Colonic mucosa (tissue), 4 donors: Measurements from ENCODE around the gene ARID3B. TPM values are rescaled to one million over a fixed set of nuclear protein-coding genes. Genes with fewer than 3 reads are reported as not detected.
A peak's percentile ranks its signal among the peaks of the same experiment; 100 is the strongest.

Source experiments
- DNase-seq: peaks from one replicate; pipeline ENCODE4 v3.0.0-alpha.2; 2020
- H3K27ac ChIP-seq: fragments of 200-600 bp; one replicate; pipeline ENCODE4 v1.8.0; 2021
- H3K27me3 ChIP-seq: fragments of 200-600 bp; one replicate; pipeline ENCODE4 v1.8.0; 2021
- H3K36me3 ChIP-seq: fragments of 200-600 bp; one replicate; pipeline ENCODE4 v1.8.0; 2021
- H3K4me1 ChIP-seq: fragments of 200-600 bp; one replicate; pipeline ENCODE4 v1.8.0; 2021; ENCODE audit warnings: mild to moderate bottlenecking
- H3K4me3 ChIP-seq: fragments of 200-600 bp; one replicate; pipeline ENCODE4 v1.8.0; 2021
- H3K9ac ChIP-seq, 2 donors: one replicate each; pipeline ENCODE4 v1.7.0; 2013; ENCODE audit warnings: control low read depth in 2 of 2, low read depth in 2 of 2, low read length in 2 of 2
- H3K9me3 ChIP-seq: fragments of 200-600 bp; one replicate; pipeline ENCODE4 v1.8.0; 2021
- CTCF ChIP-seq: fragments of 200-600 bp; IDR thresholded peaks from one replicate; pipeline ENCODE4 v1.8.0; 2022; ENCODE audit warnings: antibody characterized with exemption, mild to moderate bottlenecking
- intact Hi-C: fragments of 100-400 bp; cut with DNase I; formaldehyde crosslinking; loops from one replicate; pipeline ENCODE4 v1.14.1; 2022
- total RNA-seq, 2 donors: library from RNA; stranded (reverse); fragmentation: NEBNext Ultra II Directional in 1 of 2; extraction: Animal tissue kit (Norgen Biotek cat#: 25700) in 1 of 2; gene quantifications; one replicate each; pipeline ENCODE4 v1.2.1, GENCODE V29; 2021
- donor health status: healthy.
- donor health status: DM: no; HTN: no; CAD: no.
- donor health status: DM: no; HTN: no; CAD: no.

The ARID3B gene, protein sequence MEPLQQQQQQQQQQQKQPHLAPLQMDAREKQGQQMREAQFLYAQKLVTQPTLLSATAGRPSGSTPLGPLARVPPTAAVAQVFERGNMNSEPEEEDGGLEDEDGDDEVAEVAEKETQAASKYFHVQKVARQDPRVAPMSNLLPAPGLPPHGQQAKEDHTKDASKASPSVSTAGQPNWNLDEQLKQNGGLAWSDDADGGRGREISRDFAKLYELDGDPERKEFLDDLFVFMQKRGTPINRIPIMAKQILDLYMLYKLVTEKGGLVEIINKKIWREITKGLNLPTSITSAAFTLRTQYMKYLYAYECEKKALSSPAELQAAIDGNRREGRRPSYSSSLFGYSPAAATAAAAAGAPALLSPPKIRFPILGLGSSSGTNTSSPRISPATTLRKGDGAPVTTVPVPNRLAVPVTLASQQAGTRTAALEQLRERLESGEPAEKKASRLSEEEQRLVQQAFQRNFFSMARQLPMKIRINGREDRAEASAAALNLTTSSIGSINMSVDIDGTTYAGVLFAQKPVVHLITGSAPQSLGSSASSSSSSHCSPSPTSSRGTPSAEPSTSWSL
- 1 to 10 TPM; 8.8 to 9.5 TPM for total RNA-seq

GRCh38 chr15:74540761-74541493 lies at the start of gene ARID3B:
ARID3B (plus strand) TSS chr15:74541220; CDS start chr15:74543937, 2,717 bp downstream.
- Histone ChIP-seq H3K36me3 (no peaks in the 10 kb centered on the region), H3K4me1 (peaks cover 16% of the 10 kb centered on the region), H3K27me3 (no peaks in the 10 kb centered on the region), H3K9ac (peak within 1 kb of the TSS; percentile 82 to 86), H3K27ac (peak within 1 kb of the TSS; percentile 75), H3K9me3 (no peaks in the 10 kb centered on the region), H3K4me3 (peak within 1 kb of the TSS; percentile 94)
- no peak for TF ChIP-seq CTCF
- peak; percentile 98 for DNase-seq
- intact Hi-C loops: loop anchor here (5.0 to 10.0 kb wide), 2 partner anchors 76 kb away; partner anchors contain the start of genes CLK3 and UBL7

- Histone ChIP-seq H3K9me3 (no peaks in the 10 kb centered on the region), H3K27ac (no peak overlapping the region), H3K36me3 (no peaks in the 10 kb centered on the region), H3K9ac (no peak overlapping the region), H3K27me3 (no peaks in the 10 kb centered on the region), H3K4me1 (no peaks in the 10 kb centered on the region), H3K4me3 (no peak overlapping the region)
- no peak for TF ChIP-seq CTCF
- DNase-seq: no peak
- intact Hi-C loops: no loop called here
Observed at GRCh38 chr15:74496648-74497047, 44.4 kb upstream of the ARID3B start.

GRCh38 chr15:74497584-74497983 lies 43.4 kb upstream of the ARID3B start:
- no peaks in the 10 kb centered on the region for H3K36me3 ChIP-seq
- intact Hi-C loops: no loop called here
- no peaks in the 10 kb centered on the region for H3K4me1 ChIP-seq
- no peaks in the 10 kb centered on the region for H3K27me3 ChIP-seq
- no peak overlapping the region for H3K9ac ChIP-seq
- DNase-seq: peak; percentile 21
- no peak overlapping the region for H3K4me3 ChIP-seq
- H3K9me3 ChIP-seq: no peaks in the 10 kb centered on the region
- TF ChIP-seq CTCF: no peak
- no peak overlapping the region for H3K27ac ChIP-seq

GRCh38 chr15:74499366-74499765 lies 41.7 kb upstream of the ARID3B start:
- intact Hi-C loops: no loop called here
- Histone ChIP-seq H3K27ac (no peak overlapping the region), H3K9me3 (no peaks in the 10 kb centered on the region), H3K9ac (no peak overlapping the region), H3K27me3 (no peaks in the 10 kb centered on the region), H3K4me1 (no peaks in the 10 kb centered on the region), H3K36me3 (no peaks in the 10 kb centered on the region), H3K4me3 (no peak overlapping the region)
- TF ChIP-seq CTCF: no peak
- no peak for DNase-seq

DNA sequence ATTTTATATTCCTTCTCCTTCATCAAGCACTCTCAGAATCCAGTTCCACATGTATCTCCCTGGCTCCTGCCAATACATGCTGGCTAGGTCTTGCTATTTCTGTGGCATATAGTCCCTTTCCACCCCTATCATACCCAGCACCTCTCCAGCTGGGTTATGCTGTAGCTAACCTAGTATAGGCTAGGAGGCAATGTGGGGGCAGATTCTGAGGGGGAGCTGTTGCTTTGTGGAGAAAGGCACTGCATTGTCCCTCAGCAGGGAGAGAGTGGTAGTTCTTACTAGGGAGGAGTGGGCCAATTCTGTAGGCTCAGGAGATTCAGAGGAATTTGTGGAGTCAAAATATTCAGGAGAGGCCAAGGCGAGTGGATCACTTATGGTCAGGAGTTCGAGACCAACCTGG lies 40.6 kb upstream of the ARID3B start:
- Histone ChIP-seq H3K27ac (no peak overlapping the region), H3K4me3 (no peak overlapping the region), H3K4me1 (no peaks in the 10 kb centered on the region), H3K9ac (no peak overlapping the region), H3K36me3 (no peaks in the 10 kb centered on the region), H3K27me3 (no peaks in the 10 kb centered on the region), H3K9me3 (no peaks in the 10 kb centered on the region)
- TF ChIP-seq CTCF: no peak
- DNase-seq: no peak
- intact Hi-C loops: no loop called here
